ENCODE data around the gene NOTCH2. TPM values are rescaled to one million over a fixed set of nuclear protein-coding genes. Genes with fewer than 3 reads are reported as not detected.

The NOTCH2 gene
- polyA plus RNA-seq, 1 donor (not counting 4 experiments of a cell fraction or from before 2014, with no cell fraction given), result 22.5 TPM

DNA sequence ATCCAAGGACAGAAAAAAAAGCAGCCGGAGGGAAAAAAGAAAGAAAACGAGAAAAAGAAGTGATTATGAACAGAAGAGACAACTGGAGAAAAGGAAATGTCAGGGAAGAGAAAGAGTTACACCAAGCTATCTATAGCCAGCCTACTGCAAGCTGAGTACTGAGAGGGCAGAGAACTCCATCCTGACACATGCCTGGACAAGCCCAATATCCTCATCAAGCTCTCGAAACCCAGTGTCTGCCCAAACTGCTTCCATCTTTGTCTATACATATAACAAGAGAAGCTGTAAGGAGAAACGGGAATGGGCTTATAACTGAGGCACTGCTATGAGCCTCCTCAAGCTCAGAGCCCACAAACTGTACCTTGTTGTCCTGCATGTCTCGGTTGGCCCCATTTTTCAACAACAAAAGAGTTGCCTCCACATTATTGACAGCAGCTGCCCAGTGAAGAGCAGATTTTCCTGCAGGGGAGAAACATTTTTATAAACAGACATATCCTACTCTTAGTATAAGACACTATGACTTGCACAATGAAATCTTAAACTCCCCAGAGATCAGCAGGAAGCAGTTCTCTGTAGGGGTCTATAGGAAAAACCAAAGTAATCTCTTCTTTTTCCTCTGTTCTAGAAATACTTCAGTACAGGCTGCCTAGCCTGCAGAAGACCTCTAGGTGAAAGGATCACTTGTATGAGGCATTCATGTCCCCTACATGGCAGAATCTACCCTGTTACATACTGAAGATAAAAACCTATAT, 152.0 kb downstream of the NOTCH2 start:
- no peak overlapping the region for H3K4me2 ChIP-seq (ENCODE audit: control insufficient read depth, extremely low read depth, insufficient read depth, low read depth, low read length)
- peak; percentile 85 for FAIRE-seq

DNA sequence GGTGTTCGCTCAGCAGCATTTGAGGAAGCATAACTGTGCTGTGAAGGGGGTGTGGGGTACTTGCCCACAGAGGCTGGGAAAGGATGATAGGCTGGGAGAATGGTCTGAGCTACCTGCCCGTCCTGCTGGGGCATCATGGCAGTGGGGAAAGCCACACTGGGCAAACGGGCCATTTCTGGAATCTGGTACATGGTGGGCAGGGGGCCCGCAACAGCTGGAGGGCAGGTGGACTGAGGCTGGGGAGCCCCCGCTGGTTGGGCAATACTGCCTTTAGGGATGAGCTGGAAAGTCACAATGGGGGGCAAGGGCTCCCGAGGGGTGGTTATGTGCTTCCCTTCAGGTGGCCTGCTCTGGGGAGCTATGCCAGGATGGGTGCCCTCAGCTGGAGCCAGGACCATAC, 153.9 kb downstream of the NOTCH2 start:
- H4K20me1 ChIP-seq (ENCODE audit: control insufficient read depth, extremely low read depth, insufficient read depth, low read length), result no peaks in the 10 kb centered on the region
- H3K36me3 ChIP-seq (ENCODE audit: control insufficient read depth in 2 of 2, extremely low read depth in 1 of 2, insufficient read depth in 2 of 2, low read length in 2 of 2), result peaks cover 34 to 39% of the 10 kb centered on the region in 2 experiments
- H3K27me3 ChIP-seq (ENCODE audit: control insufficient read depth, extremely low read depth, insufficient read depth, low read length), result no peaks in the 10 kb centered on the region
- no peak overlapping the region for H3K9ac ChIP-seq (ENCODE audit: control insufficient read depth, extremely low read depth, insufficient read depth, low read length)
- TF ChIP-seq, protein P1, sequence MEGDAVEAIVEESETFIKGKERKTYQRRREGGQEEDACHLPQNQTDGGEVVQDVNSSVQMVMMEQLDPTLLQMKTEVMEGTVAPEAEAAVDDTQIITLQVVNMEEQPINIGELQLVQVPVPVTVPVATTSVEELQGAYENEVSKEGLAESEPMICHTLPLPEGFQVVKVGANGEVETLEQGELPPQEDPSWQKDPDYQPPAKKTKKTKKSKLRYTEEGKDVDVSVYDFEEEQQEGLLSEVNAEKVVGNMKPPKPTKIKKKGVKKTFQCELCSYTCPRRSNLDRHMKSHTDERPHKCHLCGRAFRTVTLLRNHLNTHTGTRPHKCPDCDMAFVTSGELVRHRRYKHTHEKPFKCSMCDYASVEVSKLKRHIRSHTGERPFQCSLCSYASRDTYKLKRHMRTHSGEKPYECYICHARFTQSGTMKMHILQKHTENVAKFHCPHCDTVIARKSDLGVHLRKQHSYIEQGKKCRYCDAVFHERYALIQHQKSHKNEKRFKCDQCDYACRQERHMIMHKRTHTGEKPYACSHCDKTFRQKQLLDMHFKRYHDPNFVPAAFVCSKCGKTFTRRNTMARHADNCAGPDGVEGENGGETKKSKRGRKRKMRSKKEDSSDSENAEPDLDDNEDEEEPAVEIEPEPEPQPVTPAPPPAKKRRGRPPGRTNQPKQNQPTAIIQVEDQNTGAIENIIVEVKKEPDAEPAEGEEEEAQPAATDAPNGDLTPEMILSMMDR (optimal IDR thresholded peaks at IDR 0.05 in 1 of 3, IDR thresholded peaks at IDR 0.05 in 1 of 3, conservative IDR thresholded peaks at IDR 0.05 in 1 of 3; ENCODE audit: extremely low read depth in 1 of 3, insufficient read depth in 2 of 3, low read length in 3 of 3), result no peak
- no peak for TF ChIP-seq EZH2 (IDR thresholded peaks at IDR 0.05; ENCODE audit: low read length)
- H2AFZ ChIP-seq (ENCODE audit: control insufficient read depth, low read length), result no peak overlapping the region
- no peak overlapping the region for H3K4me3 ChIP-seq (ENCODE audit: control insufficient read depth in 2 of 3, extremely low read depth in 1 of 3, insufficient read depth in 2 of 3, low read depth in 1 of 3, low read length in 3 of 3)
- FAIRE-seq (no peak), DNase-seq (ENCODE audit: low read depth, low spot score) (no peak)
- no peaks in the 10 kb centered on the region for H3K79me2 ChIP-seq (ENCODE audit: control insufficient read depth, insufficient read depth, low read length)
- no peak overlapping the region for H3K4me2 ChIP-seq (ENCODE audit: control insufficient read depth, extremely low read depth, insufficient read depth, low read depth, low read length)
- no peaks in the 10 kb centered on the region for H3K9me3 ChIP-seq (ENCODE audit: control insufficient read depth, low read depth, low read length)
- no peak overlapping the region for H3K27ac ChIP-seq (ENCODE audit: control insufficient read depth, insufficient read depth, low read length)
- peaks cover 10% of the 10 kb centered on the region for H3K4me1 ChIP-seq (ENCODE audit: control insufficient read depth, extremely low read depth, insufficient read depth, low read length)
- H3K9me1 ChIP-seq (ENCODE audit: control insufficient read depth, extremely low read depth, insufficient read depth, low read length), result no peaks in the 10 kb centered on the region
- dilution Hi-C loops (cut with MboI; ENCODE audit: extremely low pct_ligation_motif_present, low sequenced_read_pairs), result no loop called here

More for the DNA sequence above, 152.0 kb downstream of the NOTCH2 start:
- Histone ChIP-seq H3K4me1 (ENCODE audit: control insufficient read depth, extremely low read depth, insufficient read depth, low read length) (peaks cover 10% of the 10 kb centered on the region), H3K9me1 (ENCODE audit: control insufficient read depth, extremely low read depth, insufficient read depth, low read length) (no peaks in the 10 kb centered on the region), H3K27me3 (ENCODE audit: control insufficient read depth, extremely low read depth, insufficient read depth, low read length) (no peaks in the 10 kb centered on the region), H3K27ac (ENCODE audit: control insufficient read depth, insufficient read depth, low read length) (no peak overlapping the region), H2AFZ (ENCODE audit: control insufficient read depth, low read length) (no peak overlapping the region), H4K20me1 (ENCODE audit: control insufficient read depth, extremely low read depth, insufficient read depth, low read length) (no peaks in the 10 kb centered on the region), H3K36me3 (ENCODE audit: control insufficient read depth in 2 of 2, extremely low read depth in 1 of 2, insufficient read depth in 2 of 2, low read length in 2 of 2) (peaks cover 49 to 51% of the 10 kb centered on the region in 2 experiments), H3K79me2 (ENCODE audit: control insufficient read depth, insufficient read depth, low read length) (no peaks in the 10 kb centered on the region), H3K4me3 (ENCODE audit: control insufficient read depth in 2 of 3, extremely low read depth in 1 of 3, insufficient read depth in 2 of 3, low read depth in 1 of 3, low read length in 3 of 3) (no peak overlapping the region), H3K9me3 (ENCODE audit: control insufficient read depth, low read depth, low read length) (no peaks in the 10 kb centered on the region), H3K9ac (ENCODE audit: control insufficient read depth, extremely low read depth, insufficient read depth, low read length) (no peak overlapping the region)
- DNase-seq (ENCODE audit: low read depth, low spot score), result no peak
- dilution Hi-C loops (cut with MboI; ENCODE audit: extremely low pct_ligation_motif_present, low sequenced_read_pairs), result no loop called here
- TF ChIP-seq, protein P1 (optimal IDR thresholded peaks at IDR 0.05 in 1 of 3, IDR thresholded peaks at IDR 0.05 in 1 of 3, conservative IDR thresholded peaks at IDR 0.05 in 1 of 3; ENCODE audit: extremely low read depth in 1 of 3, insufficient read depth in 2 of 3, low read length in 3 of 3), result no peak
- TF ChIP-seq EZH2 (IDR thresholded peaks at IDR 0.05; ENCODE audit: low read length), result no peak
